GF-D8 (cell line): ENCODE measurements around the gene MAK.
"Not testable (repeated sequence)": the region's sequence is repeated elsewhere in the genome, so short reads cannot be mapped to it uniquely, and the experiment has no call there.

Experiments used
- DNase-seq: peaks from one replicate; lab custom pipeline; 2025; lab: John Stamatoyannopoulos, UW

Gene MAK, protein sequence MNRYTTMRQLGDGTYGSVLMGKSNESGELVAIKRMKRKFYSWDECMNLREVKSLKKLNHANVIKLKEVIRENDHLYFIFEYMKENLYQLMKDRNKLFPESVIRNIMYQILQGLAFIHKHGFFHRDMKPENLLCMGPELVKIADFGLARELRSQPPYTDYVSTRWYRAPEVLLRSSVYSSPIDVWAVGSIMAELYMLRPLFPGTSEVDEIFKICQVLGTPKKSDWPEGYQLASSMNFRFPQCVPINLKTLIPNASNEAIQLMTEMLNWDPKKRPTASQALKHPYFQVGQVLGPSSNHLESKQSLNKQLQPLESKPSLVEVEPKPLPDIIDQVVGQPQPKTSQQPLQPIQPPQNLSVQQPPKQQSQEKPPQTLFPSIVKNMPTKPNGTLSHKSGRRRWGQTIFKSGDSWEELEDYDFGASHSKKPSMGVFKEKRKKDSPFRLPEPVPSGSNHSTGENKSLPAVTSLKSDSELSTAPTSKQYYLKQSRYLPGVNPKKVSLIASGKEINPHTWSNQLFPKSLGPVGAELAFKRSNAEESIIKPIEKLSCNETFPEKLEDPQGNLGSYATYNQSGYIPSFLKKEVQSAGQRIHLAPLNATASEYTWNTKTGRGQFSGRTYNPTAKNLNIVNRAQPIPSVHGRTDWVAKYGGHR

DNA sequence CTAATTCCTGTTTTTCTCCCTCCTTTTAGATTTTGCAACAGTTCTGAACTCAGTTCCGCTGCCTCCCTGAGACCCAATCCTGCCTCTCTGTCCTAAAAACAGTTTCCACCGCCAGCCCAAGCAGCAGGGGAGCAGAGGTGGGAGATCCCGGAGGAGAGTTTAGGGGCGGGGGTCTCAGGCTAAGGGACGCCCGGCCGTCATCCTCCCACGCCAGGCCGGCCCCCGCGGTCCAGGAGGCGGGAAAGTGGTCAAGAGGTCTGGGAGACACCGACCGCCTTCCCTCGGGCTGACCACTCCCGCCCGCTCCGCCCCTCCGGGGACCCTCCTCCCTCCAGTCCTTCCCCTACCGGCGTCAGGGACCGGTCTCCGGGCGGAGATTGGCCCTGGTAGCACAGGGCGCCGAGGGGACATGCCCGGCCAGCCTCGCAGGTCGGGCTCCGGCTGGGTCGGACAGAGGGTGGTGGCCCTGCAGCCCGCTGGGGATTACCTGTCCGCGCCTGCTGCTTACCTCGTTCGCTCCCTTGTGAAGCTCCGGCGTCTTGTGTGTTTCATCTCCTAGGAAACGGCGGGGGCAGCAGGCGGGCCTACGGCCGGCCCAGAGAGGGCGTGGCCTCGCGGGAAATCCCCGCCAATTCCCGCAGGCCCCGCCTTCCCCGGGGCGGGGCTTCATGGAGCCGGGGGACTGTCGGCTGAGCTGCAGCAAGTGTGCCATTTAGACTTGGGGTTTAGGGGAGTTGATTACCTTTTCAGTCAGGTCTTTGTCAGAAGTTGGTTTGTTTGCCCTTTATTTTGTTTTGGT, at the start of gene MAK:
MAK (minus strand) TSS at position 545 of the 799 bp plus-strand sequence. CDS start 7,891 bp downstream, outside the sequence.
- DNase-seq: peak; percentile 74

DNA sequence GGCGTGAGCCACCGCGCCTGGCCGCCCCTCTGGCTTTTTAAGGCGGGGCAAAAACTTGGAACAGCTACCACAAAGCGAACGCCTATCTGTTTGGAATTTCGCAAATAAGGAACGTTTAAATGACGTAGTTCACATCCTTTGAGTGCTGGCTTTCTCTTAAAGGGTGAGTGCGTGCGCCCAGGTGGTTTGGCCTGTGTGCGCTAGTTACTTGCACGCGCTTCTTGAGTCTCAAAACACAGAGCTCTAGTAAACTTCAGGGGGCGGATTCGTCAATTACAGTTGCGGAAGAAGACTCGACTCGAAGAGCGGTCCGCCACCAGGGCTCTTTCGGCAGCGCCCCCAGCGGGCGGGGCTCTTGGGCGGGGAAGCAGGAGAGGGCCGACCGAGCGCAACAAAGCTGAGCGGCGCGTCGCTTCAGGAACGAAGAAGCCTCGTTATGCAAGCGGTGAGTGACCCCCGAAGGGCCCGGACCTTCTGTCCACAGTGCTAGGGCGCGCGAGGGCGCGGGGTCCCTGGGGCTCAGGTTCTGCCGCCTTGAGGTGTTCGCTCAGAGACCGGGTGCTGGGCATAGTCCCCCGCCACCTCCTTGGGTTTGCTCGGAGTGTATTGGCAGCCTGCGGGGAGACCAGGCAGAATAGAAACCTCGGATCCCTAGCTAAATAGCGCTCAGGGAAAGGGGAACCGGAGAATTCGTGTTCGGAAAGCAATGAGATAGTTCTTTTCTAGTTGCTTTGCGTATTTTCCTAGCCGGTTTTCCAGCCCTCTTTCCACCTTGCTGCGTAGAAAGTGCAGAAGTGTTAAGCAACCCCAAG, 48.6 kb upstream of the MAK start, which contains the start of gene SYCP2L:
SYCP2L (plus strand) TSS at position 362 of the 812 bp plus-strand sequence; CDS start at position 437, 75 bp downstream.
- DNase-seq: peak; percentile 88

DNA sequence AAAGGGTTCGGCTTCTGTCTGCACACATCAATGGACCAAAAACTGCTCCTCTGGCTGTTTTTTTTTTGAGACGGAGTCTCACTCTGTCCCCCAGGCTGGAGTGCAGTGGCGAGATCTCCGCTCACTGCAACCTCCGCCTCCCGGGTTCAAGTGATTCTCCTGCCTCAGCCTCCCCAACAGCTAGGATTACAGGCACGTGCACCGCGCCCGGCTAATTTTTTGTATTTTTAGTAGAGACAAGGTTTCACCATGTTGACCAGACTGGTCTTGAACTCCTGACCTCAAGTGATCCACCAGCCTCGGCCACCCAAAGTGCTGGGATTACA, 48.0 kb upstream of the MAK start:
- not testable (repeated sequence) for DNase-seq

DNA sequence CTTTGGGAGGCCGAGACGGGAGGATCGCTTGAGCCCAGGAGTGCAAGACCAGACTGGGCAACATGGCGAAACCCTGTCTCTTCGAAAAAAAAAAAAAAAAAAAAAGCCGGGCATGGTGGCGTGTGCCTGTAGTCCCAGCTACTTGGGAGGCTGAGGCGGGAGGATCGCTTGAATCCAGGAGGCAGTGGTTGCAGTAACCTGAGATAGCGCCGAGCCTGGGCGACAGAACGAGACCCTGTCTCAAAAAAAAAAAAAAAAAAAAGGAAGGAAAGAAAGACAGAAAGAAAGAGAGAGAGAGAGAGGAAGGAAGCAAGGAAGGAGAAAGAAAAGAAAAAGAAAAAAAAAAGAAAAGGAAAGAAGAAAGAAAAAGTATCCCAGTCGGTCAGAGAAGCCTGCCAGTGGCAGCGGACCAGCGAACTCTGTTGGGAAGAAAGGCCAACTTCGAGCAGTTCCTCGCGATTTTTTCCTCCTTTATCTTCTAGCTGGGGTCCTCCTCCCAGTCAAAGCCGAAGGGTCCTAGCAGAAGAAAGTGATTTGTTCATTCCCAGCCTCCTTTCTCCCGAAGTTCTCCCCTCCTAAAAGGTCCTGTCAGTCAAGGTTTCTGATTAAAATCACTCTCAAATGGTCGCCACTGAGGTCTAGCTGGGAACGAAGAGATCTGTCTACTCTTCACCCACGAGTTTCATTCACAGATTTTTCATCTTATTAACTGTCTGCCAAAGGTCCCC, 46.1 kb upstream of the MAK start:
- no peak for DNase-seq

DNA sequence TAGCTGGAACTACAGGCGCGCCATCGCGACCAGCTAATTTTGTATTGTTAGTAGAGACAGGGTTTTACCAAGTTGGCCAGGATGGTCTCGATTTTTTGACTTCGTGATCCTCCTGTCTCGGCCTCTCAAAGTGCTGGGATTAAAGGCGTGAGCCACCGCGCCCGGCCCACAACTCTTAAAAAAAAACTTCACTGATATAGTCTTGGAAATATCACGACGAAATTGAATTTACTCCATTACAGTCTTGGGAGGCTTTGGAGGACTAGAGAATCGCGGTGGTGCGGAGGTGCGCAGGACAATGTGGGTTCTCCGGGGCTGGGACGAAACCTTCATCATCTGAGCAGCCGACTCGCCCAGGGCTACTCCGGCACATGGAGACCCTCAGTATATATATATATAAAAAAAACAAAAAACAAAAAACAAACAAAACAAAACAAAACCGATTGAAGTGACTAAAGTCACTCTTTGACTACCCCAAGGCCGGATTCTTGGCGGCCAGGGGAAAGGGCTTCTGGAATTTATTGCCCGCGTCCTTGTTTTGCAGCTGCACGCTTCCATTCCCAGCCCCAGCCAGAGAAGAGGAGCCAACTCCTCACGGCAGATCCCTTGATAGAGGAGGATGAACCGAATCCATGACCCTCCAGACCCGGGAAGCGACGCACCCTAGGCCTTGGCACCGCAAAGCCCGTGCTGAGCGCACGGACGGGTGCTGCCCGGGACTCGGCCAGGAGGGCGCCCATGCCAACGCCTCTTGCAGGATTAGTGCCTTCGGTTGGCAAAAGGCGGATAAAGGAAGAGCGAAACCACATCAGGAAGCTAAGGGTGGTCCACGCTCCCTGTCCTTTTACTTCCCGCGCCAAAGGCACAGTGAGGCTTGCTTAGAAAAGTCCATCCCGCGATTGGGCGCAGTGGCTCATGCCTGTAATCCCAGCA, 45.2 kb upstream of the MAK start:
- DNase-seq: no peak

DNA sequence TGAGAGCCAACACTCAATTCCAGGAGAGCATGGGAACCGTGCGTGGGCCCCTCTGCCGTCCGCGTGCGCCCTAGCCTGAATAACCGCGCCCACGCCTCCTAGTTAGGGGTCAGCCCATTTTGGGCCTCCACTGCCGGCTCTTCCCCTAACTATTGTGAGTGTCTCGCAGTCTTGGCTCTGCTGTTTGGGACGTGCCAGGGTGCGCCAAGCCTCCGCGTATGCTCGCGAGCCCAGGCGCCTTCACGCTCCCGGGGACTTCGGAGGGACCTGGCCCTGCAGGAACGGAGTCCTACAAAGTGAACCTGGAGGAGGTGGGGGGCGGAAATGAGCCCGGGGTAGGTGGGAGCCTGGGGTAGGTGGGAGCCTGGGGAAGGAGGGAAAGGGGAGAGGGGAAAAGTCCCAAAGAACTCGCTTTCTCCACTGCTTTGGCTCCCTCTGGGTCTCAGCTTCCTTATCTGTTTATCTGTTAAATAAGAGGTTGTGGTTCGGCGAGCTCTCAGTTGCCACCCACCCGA, 44.4 kb upstream of the MAK start:
- DNase-seq: no peak

DNA sequence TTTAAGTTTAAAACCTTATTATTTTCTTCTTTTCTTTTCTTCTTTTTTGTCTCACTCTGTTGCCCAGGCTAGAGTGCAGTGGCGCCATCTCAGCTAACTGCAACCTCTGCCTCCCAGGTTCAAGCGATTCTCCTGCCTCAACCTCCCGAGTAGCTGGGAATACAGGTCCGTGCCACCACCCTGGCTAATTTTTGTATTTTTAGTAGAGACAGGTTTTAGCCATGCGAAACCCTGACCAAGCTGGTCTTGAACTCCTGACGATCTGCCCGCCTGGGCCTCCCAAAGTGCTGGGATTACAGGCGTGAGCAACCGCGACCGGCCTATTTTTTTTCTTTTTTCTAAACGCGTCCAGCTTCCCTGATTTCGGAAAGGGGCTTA, 43.9 kb upstream of the MAK start:
- not testable (repeated sequence) for DNase-seq

DNA sequence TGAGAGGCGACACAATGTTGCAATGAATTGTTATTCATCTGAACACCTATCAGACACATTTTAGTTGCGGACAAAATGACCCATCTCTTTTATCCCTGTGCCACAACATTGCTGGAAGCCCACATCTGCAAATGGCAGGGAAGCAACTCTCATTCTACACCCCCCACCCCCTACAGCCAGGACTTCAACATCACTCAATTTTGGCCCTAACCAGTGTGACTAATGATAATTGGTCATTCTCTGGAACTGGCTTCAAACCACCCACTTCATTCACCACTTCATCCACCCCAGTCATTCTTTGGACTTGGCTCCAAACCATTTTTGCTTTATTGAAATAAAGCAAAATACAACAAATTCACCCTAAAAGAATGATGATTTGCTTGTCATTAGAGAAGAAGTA, 42.0 kb upstream of the MAK start:
- DNase-seq: no peak

DNA sequence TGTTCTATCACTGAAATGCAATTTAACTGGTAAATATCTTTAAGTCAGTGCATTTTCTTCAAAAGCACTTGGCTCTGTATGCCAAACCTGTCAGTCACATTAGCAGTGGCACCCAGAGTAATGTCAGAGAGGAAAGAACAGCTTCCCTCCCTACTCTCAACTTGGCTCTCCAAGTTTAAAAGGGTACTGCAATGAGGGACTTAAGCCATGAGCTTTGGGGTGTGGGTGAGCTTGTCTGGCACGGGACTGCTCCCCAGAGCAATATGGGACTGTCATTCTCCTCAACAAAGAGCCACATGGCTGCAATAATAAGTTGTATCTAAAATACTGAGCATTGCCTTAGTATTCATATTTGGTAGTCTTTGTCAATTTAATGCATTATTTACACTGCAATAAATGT, 39.5 kb upstream of the MAK start:
- no peak for DNase-seq

DNA sequence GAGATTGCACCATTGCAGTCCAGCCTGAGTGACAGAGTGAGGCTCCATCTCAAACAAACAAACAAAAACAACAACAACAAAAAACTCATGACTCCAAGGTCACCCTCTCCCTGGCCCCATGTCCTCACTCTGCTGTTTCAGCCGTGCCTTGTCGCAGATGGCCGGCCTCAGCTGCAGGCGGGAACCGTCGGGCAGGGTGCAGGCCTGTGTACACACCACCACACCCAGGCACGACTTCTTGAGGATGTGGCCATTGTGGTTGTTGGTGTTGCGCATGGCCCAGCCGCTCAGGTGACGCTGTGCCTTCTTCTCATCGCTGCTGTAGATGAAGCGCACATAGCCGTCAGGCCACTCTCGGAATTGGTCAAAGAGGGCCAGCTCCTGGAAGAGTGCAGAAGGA, 38.7 kb upstream of the MAK start:
- no peak for DNase-seq

DNA sequence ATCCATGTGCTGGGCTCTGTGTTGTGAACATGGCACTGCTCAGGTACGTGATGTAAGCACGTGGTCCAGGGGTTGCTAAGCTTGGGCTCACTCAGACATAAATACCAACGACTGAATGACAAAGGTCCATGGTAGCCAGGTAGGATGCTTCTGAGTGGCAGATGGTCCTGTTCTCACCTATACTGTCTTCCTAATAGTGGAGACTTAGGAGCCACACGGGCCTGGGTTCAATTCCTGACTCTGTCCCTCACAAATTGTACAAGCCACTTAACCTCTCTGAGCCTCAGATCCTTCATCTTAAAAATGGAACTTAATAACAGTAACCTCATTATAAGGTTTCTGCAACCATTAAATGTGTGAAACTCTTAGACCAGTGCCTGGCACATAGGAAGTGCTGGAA, 36.7 kb upstream of the MAK start:
- DNase-seq: no peak

DNA sequence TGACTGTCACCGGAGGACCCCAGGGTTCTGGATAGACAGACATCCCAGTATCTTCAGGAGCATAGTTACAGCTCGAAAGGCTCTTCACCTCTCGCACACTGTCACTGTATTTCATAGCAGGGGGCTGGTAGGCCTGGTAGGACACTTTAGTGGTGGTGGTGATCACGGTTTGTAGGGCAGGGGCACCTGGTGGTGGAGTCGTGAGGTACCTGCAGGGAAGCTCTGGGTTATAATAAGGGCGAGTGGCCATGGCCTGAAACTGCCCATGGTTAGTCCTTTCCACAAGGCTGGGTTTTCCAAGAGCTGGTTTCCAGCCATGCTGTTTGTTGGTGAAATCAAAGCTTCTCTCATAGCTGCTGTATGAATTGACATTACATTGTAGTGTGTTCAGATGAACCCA, 35.9 kb upstream of the MAK start:
- no peak for DNase-seq

DNA sequence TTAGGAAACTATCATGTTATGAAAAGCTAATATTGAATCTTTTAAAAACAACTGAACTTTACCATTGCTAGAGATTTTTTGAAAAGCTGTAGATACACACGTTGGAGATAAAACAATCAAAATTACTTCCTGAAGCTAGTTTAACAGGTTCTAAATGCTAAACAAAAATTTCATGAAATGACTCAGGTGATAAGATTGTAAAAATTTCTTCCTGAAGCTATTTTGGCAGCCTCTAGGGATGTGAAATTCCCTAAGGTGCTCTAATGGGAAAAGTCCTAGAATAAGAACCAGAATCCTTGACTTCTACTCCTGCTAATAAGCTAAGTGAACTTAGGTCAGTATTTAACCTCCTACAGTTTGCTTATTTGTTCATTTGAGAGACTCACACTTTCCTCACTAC, 35.0 kb upstream of the MAK start:
- no peak for DNase-seq

DNA sequence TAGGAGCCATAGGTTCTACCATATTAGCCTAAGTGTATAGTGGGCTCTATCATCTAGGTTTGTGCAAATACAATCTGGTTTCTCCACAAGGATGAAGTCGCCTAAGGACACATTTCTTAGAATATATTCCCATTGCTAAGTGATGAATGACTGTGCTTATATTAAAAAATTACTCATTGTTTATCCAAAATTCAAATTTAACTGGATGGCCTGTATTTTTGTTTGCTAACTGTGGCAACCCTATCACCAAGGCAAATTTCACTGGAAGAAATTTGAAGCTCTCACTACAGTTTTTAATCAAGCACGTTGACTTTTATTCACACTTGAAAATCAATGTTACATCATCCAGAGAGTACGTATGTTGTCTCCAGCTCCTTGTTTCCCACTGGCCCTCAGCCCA, 29.6 kb upstream of the MAK start:
- no peak for DNase-seq

DNA sequence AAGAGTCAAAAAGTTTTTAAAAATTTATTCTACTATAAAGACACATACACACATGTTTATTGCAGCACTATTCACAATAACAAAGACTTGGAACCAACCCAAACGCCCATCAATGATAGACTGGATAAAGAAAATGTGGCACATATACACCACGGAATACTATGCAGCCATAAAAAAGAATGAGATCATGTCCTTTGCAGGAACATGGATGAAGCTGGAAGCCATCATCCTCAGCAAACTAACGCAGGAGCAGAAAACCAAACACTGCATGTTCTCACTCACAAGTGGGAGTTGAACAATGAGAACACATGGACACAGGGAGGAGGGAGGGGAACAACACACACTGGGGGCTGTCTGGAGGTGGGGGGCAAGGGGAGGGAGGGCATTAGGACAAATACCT, 28.4 kb upstream of the MAK start:
- not testable (repeated sequence) for DNase-seq

DNA sequence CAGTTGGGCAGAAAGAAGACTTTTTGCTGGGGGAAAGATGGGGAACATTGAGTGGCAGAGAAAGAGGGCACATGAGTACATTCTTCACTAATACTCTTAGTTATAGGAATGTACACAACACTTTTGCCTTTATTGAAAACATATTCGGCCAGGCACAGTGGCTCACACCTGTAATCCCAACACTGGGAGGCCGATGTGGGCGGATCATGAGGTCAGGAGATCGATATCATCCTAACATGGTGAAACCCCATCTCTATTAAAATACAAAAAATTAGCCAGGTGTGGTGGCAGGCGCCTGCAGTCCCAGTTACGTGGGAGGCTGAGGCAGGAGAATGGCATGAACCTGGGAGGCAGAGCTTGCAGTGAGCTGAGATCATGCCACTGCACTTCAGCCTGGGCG, 24.7 kb upstream of the MAK start:
- DNase-seq: not testable (repeated sequence)

DNA sequence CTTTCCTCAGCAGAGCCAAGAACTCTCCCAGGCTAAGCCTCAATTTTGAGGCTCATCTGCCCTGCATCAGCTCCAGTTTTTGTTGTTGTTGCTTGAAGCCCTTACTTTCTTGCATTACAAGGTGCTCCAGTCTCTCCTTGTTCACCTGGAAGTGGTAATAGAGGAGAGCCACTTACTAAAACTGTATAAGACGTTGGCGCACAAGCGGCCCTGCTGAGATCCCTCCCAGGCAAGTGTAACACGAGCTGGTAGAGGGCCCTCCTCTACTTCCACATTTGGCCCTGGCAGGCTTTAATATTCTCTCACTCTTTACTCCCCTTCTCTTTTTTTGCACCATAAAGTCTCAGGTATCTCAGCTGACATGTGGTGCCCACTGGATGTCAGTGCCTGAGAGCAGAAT, 24.0 kb upstream of the MAK start:
- DNase-seq: no peak

DNA sequence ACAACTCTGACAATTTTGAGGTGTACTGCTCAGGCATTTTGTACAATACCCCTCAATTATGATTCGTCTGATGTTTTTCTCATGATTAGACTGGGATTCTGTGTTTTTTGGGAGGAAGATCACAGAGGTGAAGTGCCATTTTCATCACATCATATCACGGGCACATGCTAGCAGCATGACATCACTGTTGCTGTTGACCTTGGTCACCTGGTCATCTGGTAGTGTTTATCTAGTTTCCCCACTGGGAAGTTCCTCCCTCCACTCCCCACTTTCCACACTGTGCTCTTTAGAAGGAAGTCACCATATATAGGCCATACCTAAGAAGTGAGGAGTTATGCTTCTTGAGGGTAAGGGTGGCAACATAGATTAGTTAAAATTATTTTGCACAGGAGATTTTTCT, 22.7 kb upstream of the MAK start:
- DNase-seq: no peak

DNA sequence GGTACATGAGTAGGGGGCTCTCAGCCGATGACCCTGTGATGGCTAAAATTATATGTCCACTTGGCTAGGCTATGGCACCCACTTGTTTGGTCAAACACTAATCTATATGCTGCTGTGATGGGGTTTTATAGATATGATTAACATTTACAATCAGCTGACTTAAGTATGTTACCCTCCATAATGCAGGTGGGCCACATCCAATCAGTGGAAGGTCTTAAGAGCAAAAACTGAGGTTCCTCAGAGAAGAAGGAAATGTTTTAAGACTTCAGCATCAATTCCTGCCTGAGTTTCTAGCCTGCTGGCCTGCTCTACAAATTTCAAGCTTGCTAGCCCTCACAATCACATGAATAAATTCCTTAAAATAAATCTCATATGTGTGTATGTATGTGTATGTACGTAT, 18.9 kb upstream of the MAK start:
- DNase-seq: no peak
